Measurements from ENCODE around the gene NEK11. TPM values are rescaled to one million over a fixed set of nuclear protein-coding genes. Genes with fewer than 3 reads are reported as not detected.

NEK11 gene
- total and polyA plus RNA-seq, 4 experiments from 2014 or later, result 1.9 to 6.2 (median 4.5) TPM

DNA sequence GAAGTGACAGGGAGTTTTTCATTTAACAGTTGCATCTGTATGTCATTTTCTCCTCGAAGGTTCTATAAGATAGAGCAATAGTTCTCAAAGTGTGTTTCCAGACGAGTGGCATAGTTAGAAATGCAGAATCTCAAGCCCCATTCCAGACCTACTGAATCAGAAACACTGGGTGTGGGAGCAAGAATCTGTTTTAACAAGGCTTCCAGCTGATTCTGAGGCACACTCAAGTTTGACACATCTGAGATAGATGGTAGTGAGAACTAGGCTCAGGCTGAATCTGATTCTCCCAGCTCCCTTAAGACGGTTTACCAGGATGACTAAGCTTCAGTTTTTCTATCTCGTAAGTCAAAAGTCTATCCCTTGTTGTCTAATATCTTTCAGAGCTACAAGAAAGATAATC, 195.1 kb downstream of the NEK11 start:
- no peak for DNase-seq
- H3K27ac ChIP-seq (ENCODE audit: low read depth, low read length), result no peak overlapping the region
- H3K36me3 ChIP-seq (ENCODE audit: insufficient read depth, low read length), result no peaks in the 10 kb centered on the region
- H3K4me3 ChIP-seq (ENCODE audit: low read length in 2 of 2), result no peak overlapping the region
- no peaks in the 10 kb centered on the region for H3K27me3 ChIP-seq (ENCODE audit: insufficient read depth, low read length)
- intact Hi-C loops (cut with micrococcal nuclease), result no loop called here
- H3K9me3 Mint-ChIP-seq, result peaks cover 0 to 2% (median 0%) of the 10 kb centered on the region in 8 donors
- ChIA-PET POLR2A (ENCODE audit: partially characterized antibody) (no interaction called here), CTCF (ENCODE audit: partially characterized antibody) (no interaction called here)
- peaks cover 0 to 11% (median under 1%) of the 10 kb centered on the region in 4 donors for H3K4me1 Mint-ChIP-seq
- no peak overlapping the region for H3K4me3 Mint-ChIP-seq
- no peaks in the 10 kb centered on the region for H3K9me3 ChIP-seq (ENCODE audit: control insufficient read depth in 1 of 2, low read length in 2 of 2)
- H3K27ac Mint-ChIP-seq, result no peak overlapping the region
- H3K36me3 Mint-ChIP-seq, result peaks cover 0 to 5% of the 10 kb centered on the region in 2 donors
- H3K4me1 ChIP-seq (ENCODE audit: insufficient read depth, low read length), result no peaks in the 10 kb centered on the region
- peaks cover 0 to 2% of the 10 kb centered on the region in 2 donors for H3K27me3 Mint-ChIP-seq

DNA sequence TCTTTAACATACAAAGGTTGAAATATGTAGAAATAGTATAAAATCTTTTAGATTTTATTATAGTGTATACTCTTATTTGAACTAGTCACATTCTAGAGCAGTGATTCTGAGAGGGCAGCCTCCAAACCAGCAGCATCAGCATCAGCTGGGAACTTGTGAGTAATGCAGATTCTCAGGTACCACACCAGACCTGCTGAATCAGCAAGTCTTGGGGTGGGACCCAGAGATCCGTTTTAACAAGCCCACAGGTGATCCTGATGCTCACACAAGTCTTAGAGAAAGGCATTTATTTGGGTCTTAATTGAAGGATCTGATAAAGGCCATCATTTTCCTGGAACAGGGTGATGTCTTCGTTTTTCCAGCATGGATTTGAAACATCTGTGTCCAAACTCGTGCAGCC, 195.9 kb downstream of the NEK11 start:
- CTCF ChIA-PET (ENCODE audit: partially characterized antibody), result interaction anchor here (1.1 kb wide), 1 partner anchor 189 kb away, joined by 3 read pairs; no protein-coding TSS in a partner anchor
- Histone ChIP-seq H3K36me3 (ENCODE audit: insufficient read depth, low read length) (no peaks in the 10 kb centered on the region), H3K4me1 (ENCODE audit: insufficient read depth, low read length) (no peaks in the 10 kb centered on the region), H3K27me3 (ENCODE audit: insufficient read depth, low read length) (no peaks in the 10 kb centered on the region), H3K9me3 (ENCODE audit: control insufficient read depth in 1 of 2, low read length in 2 of 2) (no peaks in the 10 kb centered on the region), H3K27ac (ENCODE audit: low read depth, low read length) (no peak overlapping the region), H3K4me3 (ENCODE audit: low read length in 2 of 2) (no peak overlapping the region)
- intact Hi-C loops (cut with micrococcal nuclease), result no loop called here
- H3K9me3 Mint-ChIP-seq, result peaks cover 0 to 2% (median 0%) of the 10 kb centered on the region in 8 donors
- no peaks in the 10 kb centered on the region for H3K27me3 Mint-ChIP-seq
- no peak overlapping the region for H3K27ac Mint-ChIP-seq
- H3K4me1 Mint-ChIP-seq, result peaks cover 0 to 11% (median under 1%) of the 10 kb centered on the region in 4 donors
- peaks cover 0 to 5% of the 10 kb centered on the region in 2 donors for H3K36me3 Mint-ChIP-seq
- POLR2A ChIA-PET (ENCODE audit: partially characterized antibody), result no interaction called here
- H3K4me3 Mint-ChIP-seq, result no peak overlapping the region
- DNase-seq, result no peak

DNA sequence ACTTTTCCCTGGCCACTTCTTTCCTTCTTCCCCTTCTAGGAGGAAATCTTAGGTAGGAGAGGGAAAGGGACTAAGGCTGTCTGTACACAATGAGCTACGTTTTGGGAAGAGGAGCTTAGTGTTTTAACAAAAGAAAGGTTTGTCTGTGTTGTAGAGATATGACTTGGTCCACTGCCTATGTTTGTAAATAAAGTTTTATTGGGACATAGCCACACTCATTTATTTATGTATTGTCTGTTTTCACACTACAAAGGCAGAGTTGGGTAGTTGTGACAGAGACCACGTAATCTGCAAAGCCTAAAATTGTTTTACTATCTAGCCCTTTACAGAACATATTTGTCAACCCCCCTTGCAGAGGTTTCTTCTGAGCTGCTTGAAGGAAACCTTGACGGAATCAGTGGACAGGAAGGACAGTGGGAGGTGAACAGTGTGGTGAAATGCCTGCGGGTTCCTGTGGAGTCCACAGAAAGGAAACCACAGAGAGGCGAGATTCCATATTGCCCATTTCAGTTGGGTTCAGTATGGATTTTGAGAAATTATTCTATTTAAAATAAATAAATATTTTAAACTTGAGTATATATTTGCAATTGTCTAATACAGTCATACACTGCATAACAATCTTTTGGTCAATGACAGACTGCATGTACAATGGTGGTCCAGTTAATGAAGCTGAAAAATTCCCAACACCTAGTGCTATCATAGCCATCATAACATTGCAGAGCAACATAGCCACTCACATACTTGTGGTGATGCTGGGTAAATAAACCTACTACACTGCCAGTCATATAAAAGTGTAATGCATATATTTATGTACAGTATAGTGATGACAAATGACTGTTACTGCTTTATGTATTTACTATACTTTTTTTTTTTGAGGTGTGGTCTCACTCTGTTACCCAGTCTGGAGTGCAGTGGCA, 197.0 kb downstream of the NEK11 start:
- no peak overlapping the region for H3K4me3 Mint-ChIP-seq
- Histone ChIP-seq H3K27ac (ENCODE audit: low read depth, low read length) (no peak overlapping the region), H3K9me3 (ENCODE audit: control insufficient read depth in 1 of 2, low read length in 2 of 2) (no peaks in the 10 kb centered on the region), H3K27me3 (ENCODE audit: insufficient read depth, low read length) (no peaks in the 10 kb centered on the region), H3K4me1 (ENCODE audit: insufficient read depth, low read length) (no peaks in the 10 kb centered on the region), H3K4me3 (ENCODE audit: low read length in 2 of 2) (no peak overlapping the region), H3K36me3 (ENCODE audit: insufficient read depth, low read length) (no peaks in the 10 kb centered on the region)
- POLR2A ChIA-PET (ENCODE audit: partially characterized antibody), result no interaction called here
- H3K27me3 Mint-ChIP-seq, result no peaks in the 10 kb centered on the region
- H3K27ac Mint-ChIP-seq, result no peak overlapping the region
- intact Hi-C loops (cut with micrococcal nuclease), result no loop called here
- no peaks in the 10 kb centered on the region for H3K9me3 Mint-ChIP-seq
- CTCF ChIA-PET (ENCODE audit: partially characterized antibody), result interaction anchor here (1.1 kb wide), 1 partner anchor 190 kb away, joined by 3 read pairs; no protein-coding TSS in a partner anchor
- DNase-seq, result no peak
- H3K36me3 Mint-ChIP-seq, result no peaks in the 10 kb centered on the region
- H3K4me1 Mint-ChIP-seq, result peaks cover 0 to 11% (median under 1%) of the 10 kb centered on the region in 4 donors

DNA sequence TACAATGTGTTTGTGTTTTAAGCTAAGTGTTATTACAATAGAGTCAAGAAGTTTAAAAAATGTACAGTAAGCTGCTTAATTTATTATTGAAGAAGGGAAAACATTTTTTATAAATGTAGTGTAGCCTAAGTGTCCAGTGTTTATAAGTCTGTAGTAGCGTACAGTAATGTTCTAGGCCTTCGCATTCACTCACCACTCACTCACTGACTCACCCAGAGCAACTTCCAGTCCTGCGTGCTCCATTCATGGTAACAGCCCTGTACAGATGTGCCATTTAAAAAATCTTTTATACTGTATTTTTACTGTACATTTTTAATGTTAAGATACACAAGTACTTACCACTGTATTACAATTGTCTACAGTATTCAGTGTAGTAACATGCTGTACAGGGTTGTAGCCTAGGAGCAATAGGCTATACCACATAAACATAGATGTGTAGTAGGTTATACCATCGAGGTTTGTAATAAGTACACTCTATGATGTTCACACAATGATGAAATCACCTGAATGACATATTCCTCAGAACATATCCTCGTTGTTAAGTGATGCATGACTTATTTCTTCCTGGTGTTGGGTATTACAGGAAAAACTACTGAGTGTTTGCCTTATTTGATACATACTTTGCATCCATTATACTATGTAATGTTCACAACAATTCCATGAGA, 198.3 kb downstream of the NEK11 start:
- H3K4me1 Mint-ChIP-seq, result peaks cover 0 to 11% (median under 1%) of the 10 kb centered on the region in 4 donors
- no peaks in the 10 kb centered on the region for H3K27me3 Mint-ChIP-seq
- no peak for DNase-seq
- ChIA-PET CTCF (ENCODE audit: partially characterized antibody) (no interaction called here), POLR2A (ENCODE audit: partially characterized antibody) (no interaction called here)
- no peak overlapping the region for H3K27ac Mint-ChIP-seq
- no peaks in the 10 kb centered on the region for H3K36me3 Mint-ChIP-seq
- Histone ChIP-seq H3K4me3 (ENCODE audit: low read length in 2 of 2) (no peak overlapping the region), H3K27me3 (ENCODE audit: insufficient read depth, low read length) (no peaks in the 10 kb centered on the region), H3K9me3 (ENCODE audit: control insufficient read depth in 1 of 2, low read length in 2 of 2) (no peaks in the 10 kb centered on the region), H3K27ac (ENCODE audit: low read depth, low read length) (no peak overlapping the region), H3K4me1 (ENCODE audit: insufficient read depth, low read length) (no peaks in the 10 kb centered on the region), H3K36me3 (ENCODE audit: insufficient read depth, low read length) (no peaks in the 10 kb centered on the region)
- H3K9me3 Mint-ChIP-seq, result no peaks in the 10 kb centered on the region
- no peak overlapping the region for H3K4me3 Mint-ChIP-seq
- intact Hi-C loops (cut with micrococcal nuclease), result no loop called here

DNA sequence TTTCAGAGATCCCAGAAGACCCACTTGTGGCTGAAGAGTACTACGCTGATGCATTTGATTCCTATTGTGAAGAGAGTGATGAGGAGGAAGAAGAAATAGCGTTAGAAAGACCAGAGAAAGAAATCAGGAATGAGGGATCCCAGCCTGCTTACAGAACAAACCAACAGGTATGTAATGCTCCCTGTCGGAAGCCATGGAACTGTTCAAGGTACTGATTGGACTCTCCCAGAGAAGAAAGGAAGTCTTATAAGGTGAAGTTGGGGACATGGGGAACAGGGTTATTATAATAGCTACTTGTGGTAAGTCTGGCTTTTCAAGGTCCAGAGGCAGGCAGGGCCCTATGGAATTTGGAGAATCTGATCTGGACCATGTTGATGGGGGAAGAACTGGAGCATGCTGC, 201.8 kb downstream of the NEK11 start:
- Mint-ChIP-seq H3K4me3 (no peak overlapping the region), H3K9me3 (no peaks in the 10 kb centered on the region), H3K27me3 (no peaks in the 10 kb centered on the region), H3K4me1 (peaks cover 0 to 2% (median under 1%) of the 10 kb centered on the region in 4 donors), H3K36me3 (no peaks in the 10 kb centered on the region), H3K27ac (no peak overlapping the region)
- no peak overlapping the region for H3K27ac ChIP-seq (ENCODE audit: low read depth, low read length)
- ChIA-PET CTCF (ENCODE audit: partially characterized antibody) (no interaction called here), POLR2A (ENCODE audit: partially characterized antibody) (no interaction called here)
- no peak for DNase-seq
- H3K4me1 ChIP-seq (ENCODE audit: insufficient read depth, low read length), result no peaks in the 10 kb centered on the region
- no peaks in the 10 kb centered on the region for H3K9me3 ChIP-seq (ENCODE audit: control insufficient read depth in 1 of 2, low read length in 2 of 2)
- intact Hi-C loops (cut with micrococcal nuclease), result no loop called here
- H3K4me3 ChIP-seq (ENCODE audit: low read length in 2 of 2), result no peak overlapping the region
- no peaks in the 10 kb centered on the region for H3K36me3 ChIP-seq (ENCODE audit: insufficient read depth, low read length)
- no peaks in the 10 kb centered on the region for H3K27me3 ChIP-seq (ENCODE audit: insufficient read depth, low read length)

DNA sequence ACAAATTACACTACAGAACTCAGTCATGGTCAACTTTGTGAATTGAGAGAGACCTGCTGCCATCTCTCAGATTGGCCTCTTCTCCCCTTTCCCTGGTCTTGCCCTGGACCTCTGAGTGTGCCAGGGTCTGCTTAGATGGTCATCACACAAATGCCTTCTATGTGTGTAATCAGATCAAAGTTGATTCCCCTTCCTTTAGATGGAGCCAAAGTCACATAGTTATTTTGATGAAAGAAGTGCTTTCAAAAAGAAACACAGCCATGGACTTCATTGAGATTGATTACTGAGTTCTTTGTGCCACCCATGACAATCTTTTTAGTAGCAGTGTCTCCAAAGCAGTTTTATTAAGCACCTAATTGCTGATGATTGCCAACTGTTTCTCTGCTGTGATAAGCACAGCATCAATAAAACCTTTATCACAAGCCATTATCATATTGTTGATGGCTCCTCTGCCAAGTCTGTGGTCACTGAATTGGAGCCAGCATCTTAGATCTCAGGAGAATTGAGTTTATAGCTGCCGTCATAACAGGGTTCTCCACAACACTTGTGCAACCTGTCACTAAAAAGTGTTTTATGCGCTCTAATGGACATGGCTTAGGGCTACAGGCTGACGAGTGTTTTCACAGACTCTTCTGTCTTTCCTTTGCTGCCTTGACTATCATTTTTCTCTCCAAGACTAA, 205.2 kb downstream of the NEK11 start:
- Mint-ChIP-seq H3K27ac (no peak overlapping the region), H3K27me3 (no peaks in the 10 kb centered on the region), H3K36me3 (no peaks in the 10 kb centered on the region), H3K9me3 (no peaks in the 10 kb centered on the region), H3K4me3 (no peak overlapping the region), H3K4me1 (no peaks in the 10 kb centered on the region)
- intact Hi-C loops (cut with micrococcal nuclease), result loop anchor here (10.0 kb wide), 1 partner anchor 197 kb away; no protein-coding TSS in a partner anchor
- DNase-seq, result no peak
- Histone ChIP-seq H3K36me3 (ENCODE audit: insufficient read depth, low read length) (no peaks in the 10 kb centered on the region), H3K4me3 (ENCODE audit: low read length in 2 of 2) (no peak overlapping the region), H3K27me3 (ENCODE audit: insufficient read depth, low read length) (no peaks in the 10 kb centered on the region), H3K27ac (ENCODE audit: low read depth, low read length) (no peak overlapping the region), H3K9me3 (ENCODE audit: control insufficient read depth in 1 of 2, low read length in 2 of 2) (no peaks in the 10 kb centered on the region), H3K4me1 (ENCODE audit: insufficient read depth, low read length) (no peaks in the 10 kb centered on the region)
- ChIA-PET CTCF (ENCODE audit: partially characterized antibody) (no interaction called here), POLR2A (ENCODE audit: partially characterized antibody) (no interaction called here)

DNA sequence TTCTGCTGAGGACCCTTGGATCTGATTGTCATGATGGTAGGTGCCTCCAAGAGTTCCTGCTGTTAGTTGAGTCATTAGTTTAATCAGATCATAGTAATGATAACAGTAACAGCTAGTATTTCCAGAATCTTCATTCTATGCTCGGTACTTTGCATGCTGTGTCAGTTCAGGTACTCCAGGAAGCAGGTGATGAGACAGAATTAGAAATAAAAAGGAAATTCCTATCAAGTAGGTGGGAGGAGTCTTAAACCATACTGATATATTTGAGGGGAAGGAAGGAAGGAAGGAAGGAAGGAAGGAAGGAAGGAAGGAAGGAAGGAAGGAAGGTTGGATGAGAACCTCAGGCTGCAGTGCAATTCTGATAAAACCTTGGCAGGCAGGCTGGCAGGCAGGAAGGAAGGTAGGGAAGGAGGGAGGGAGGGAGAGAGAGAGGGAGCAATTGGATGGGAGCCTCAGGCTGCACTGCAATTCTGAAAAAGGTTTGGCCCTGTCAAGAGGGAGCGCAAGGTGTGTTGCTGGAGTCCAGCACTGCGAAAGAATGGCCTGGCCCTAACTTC, 206.1 kb downstream of the NEK11 start:
- no peaks in the 10 kb centered on the region for H3K27me3 Mint-ChIP-seq
- no peaks in the 10 kb centered on the region for H3K9me3 Mint-ChIP-seq
- H3K27ac Mint-ChIP-seq, result peak overlapping the region in 1 of 7 donors; percentile 40
- H3K4me1 Mint-ChIP-seq, result no peaks in the 10 kb centered on the region
- POLR2A ChIA-PET (ENCODE audit: partially characterized antibody), result no interaction called here
- intact Hi-C loops (cut with micrococcal nuclease), result loop anchor here (10.0 kb wide), 1 partner anchor 198 kb away; no protein-coding TSS in a partner anchor
- H3K9me3 ChIP-seq (ENCODE audit: control insufficient read depth in 1 of 2, low read length in 2 of 2), result no peaks in the 10 kb centered on the region
- H3K4me3 Mint-ChIP-seq, result no peak overlapping the region
- H3K4me3 ChIP-seq (ENCODE audit: low read length in 2 of 2), result no peak overlapping the region
- CTCF ChIA-PET (ENCODE audit: partially characterized antibody), result no interaction called here
- no peaks in the 10 kb centered on the region for H3K36me3 ChIP-seq (ENCODE audit: insufficient read depth, low read length)
- H3K27ac ChIP-seq (ENCODE audit: low read depth, low read length), result no peak overlapping the region
- H3K4me1 ChIP-seq (ENCODE audit: insufficient read depth, low read length), result no peaks in the 10 kb centered on the region
- no peak for DNase-seq
- no peaks in the 10 kb centered on the region for H3K27me3 ChIP-seq (ENCODE audit: insufficient read depth, low read length)
- no peaks in the 10 kb centered on the region for H3K36me3 Mint-ChIP-seq

Measured in CD4-positive, alpha-beta memory T cell (primary cell).